Lung (tissue), 12 donors: ENCODE measurements around the gene HTN3. TPM values are rescaled to one million over a fixed set of nuclear protein-coding genes. Genes with fewer than 3 reads are reported as not detected.
"Not testable (repeated sequence)": the region's sequence is repeated elsewhere in the genome, so short reads cannot be mapped to it uniquely, and the experiment has no call there.

Source experiments
- ATAC-seq: fragments of 200-7000 bp; cut with Tn5 transposase; one replicate; pipeline ENCODE4 v1.9.1; 2020; ENCODE audit warnings: moderate number of reproducible peaks; ENCODE audit not compliant: insufficient read depth, low FRiP score
- DNase-seq, 3 donors: peaks; one replicate each; pipeline ENCODE4 v3.0.0-alpha.2; 2013 to 2017
- H3K27ac ChIP-seq, 2 donors: one replicate each; pipeline ENCODE4 v1.5.1; 2013; ENCODE audit warnings: mild to moderate bottlenecking in 2 of 2, moderate library complexity in 2 of 2, control low read depth in 1 of 2, inconsistent platforms in 1 of 2, low read depth in 1 of 2, low read length in 1 of 2
- H3K27me3 ChIP-seq, 3 donors: one replicate each; pipeline ENCODE4 v1.5.1; 2013; ENCODE audit warnings: low read length in 2 of 3; ENCODE audit not compliant: control insufficient read depth in 3 of 3, insufficient read depth in 3 of 3
- H3K36me3 ChIP-seq, 4 donors: one replicate each; pipeline ENCODE4 v1.5.1; 2013; ENCODE audit warnings: low read length in 4 of 4, mild to moderate bottlenecking in 1 of 4, moderate library complexity in 1 of 4; ENCODE audit not compliant: control insufficient read depth in 4 of 4, insufficient read depth in 4 of 4
- H3K4me1 ChIP-seq, 5 donors: one replicate each; pipeline ENCODE4 v1.5.1; 2013; ENCODE audit warnings: low read length in 5 of 5, mild to moderate bottlenecking in 2 of 5, moderate library complexity in 1 of 5; ENCODE audit not compliant: control insufficient read depth in 5 of 5, insufficient read depth in 5 of 5
- H3K4me3 ChIP-seq: one replicate; pipeline ENCODE4 v1.5.1; 2013; ENCODE audit warnings: mild to moderate bottlenecking, control low read depth, moderate library complexity
- H3K9ac ChIP-seq, 2 donors: one replicate each; pipeline ENCODE4 v1.5.1; 2013; ENCODE audit warnings: low read length in 2 of 2, control low read depth in 1 of 2; ENCODE audit not compliant: insufficient read depth in 1 of 2
- H3K9me3 ChIP-seq, 4 donors: one replicate each; pipeline ENCODE4 v1.5.1; 2013; ENCODE audit warnings: low read length in 3 of 4, mild to moderate bottlenecking in 1 of 4, moderate library complexity in 1 of 4; ENCODE audit not compliant: control insufficient read depth in 4 of 4, insufficient read depth in 3 of 4
- CTCF ChIP-seq: IDR thresholded peaks from 2 replicates; pipeline ENCODE4 v1.5.1; 2012; ENCODE audit warnings: mild to moderate bottlenecking; ENCODE audit errors: control extremely low read depth, extremely low read depth
- WGBS, 2 donors: extraction: QIAGEN DNeasy Blood & Tissue Kit; methylation state at CpG; one replicate each; pipeline ENCODE4 v1.1.7; 2013; 5-methylcytosine and 5-hydroxymethylcytosine counted together
- polyA plus RNA-seq, 2 donors: library from polyadenylated mRNA; stranded (reverse); fragments of 200-250 nt; gene quantifications; one replicate each; pipeline ENCODE4 v1.2.1, GENCODE V29; 2013
- total RNA-seq, 2 donors: library from RNA; depleted of rRNA in 1 of 2; stranded (reverse); fragments of >200 nt in 1 of 2; gene quantifications; one replicate each; pipeline ENCODE4 v1.2.1, GENCODE V29; 2014 to 2021
- donor health status: control.
- donor health status: control.
- donor health status: Bipolar disorder and iron deficiency.
- donor health status: healthy.
- donor health status: DM: yes; HTN: yes; CAD: no.

HTN3 gene
- total and polyA plus RNA-seq, 4 donors, result not detected

DNA sequence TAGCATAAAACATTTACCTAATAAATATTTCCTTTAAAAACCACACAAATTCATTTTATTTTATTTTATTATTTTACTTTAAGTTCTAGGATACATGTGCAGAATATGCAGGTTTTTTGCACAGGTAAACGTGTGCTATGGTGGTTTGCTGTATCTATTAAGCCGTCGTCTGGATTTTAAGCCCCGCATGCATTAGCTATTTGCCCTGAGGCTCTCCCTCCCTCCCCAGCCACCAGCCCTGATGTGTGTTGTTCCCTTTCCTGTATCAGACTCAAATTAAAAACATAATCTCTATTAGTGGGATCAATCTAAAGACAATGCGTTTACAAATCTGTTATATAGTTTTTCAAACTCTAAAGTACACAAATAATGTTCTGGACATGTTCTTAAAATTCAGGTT is 1.2 kb upstream of the HTN3 start:
- WGBS, 2 donors, result 84 to 88% methylated on average over 5 of the region's 5 CpGs
- no peak for DNase-seq
- Histone ChIP-seq H3K27ac (no peak overlapping the region), H3K9ac (no peak overlapping the region), H3K9me3 (no peaks in the 10 kb centered on the region), H3K27me3 (no peaks in the 10 kb centered on the region), H3K4me1 (no peaks in the 10 kb centered on the region), H3K4me3 (no peak overlapping the region), H3K36me3 (no peaks in the 10 kb centered on the region)
- no peak for TF ChIP-seq CTCF
- ATAC-seq, result no peak

- H3K9ac ChIP-seq, DNase-seq, H3K9me3 ChIP-seq, H3K36me3 ChIP-seq, H3K4me3 ChIP-seq, H3K4me1 ChIP-seq, ATAC-seq, H3K27ac ChIP-seq, H3K27me3 ChIP-seq: not testable (repeated sequence)
- 88 to 90% methylated on average over 18 of the region's 18 CpGs for WGBS, 2 donors
Observed at GRCh38 chr4:70037559-70037958, 9.3 kb downstream of the HTN3 start.

DNA sequence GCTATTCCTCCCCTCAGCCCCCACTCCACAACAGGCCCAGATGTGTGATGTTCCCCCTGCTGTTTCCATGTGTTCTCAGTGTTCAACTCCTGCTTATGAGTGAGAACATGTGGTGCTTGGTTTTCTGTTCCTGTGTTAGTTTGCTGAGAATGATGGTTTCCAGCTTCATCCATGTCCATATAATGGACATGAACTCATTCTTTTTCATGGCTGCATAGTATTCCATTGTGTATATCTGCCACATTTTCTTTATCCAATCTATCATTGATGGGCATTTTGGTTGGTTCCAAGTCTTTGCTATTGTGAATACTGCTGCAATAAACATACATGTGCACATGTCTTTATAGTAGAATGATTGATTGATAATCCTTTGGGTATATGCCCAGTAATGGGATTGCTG is 11.7 kb downstream of the HTN3 start:
- not testable (repeated sequence) for H3K9ac ChIP-seq, H3K4me3 ChIP-seq, H3K9me3 ChIP-seq, H3K27ac ChIP-seq, H3K27me3 ChIP-seq, ATAC-seq, H3K4me1 ChIP-seq, H3K36me3 ChIP-seq, DNase-seq

DNA sequence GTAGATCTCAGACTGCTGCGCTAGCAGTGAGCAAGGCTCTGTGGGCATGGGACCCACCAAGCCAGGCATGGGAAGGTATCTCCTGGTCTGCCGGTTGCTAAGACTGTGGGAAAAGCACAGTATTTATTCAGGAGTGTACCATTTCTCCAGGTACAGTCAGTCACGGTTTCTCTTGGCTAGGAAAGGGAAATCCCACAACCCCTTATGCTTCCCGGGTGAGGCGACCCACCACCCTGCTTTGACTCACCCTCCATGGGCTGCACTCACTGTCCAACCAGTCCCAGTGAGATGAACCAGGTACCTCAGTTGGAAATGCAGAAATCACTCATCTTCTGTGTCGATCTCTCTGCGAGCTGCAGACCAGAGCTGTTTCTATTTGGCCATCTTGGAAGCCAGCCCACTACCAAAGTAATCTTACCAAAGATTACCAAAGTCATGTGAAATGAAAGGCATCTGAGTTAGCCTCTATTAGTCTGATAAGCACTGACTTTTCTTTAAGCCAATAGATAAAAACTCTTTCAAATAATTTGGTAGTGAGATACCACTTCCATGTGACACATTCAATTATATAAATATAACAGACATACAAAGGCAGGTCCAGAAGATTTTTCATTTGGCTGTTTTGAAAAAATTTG is 13.5 kb downstream of the HTN3 start:
- Histone ChIP-seq H3K4me3 (no peak overlapping the region), H3K4me1 (no peaks in the 10 kb centered on the region), H3K9ac (no peak overlapping the region), H3K36me3 (no peaks in the 10 kb centered on the region), H3K27me3 (no peaks in the 10 kb centered on the region), H3K9me3 (peaks cover 0 to 8% (median 1%) of the 10 kb centered on the region in 4 donors), H3K27ac (no peak overlapping the region)
- TF ChIP-seq CTCF, result no peak
- WGBS, 2 donors, result 79 to 91% methylated on average over 7 of the region's 7 CpGs
- ATAC-seq (no peak), DNase-seq (no peak)

- H3K36me3 ChIP-seq, H3K4me1 ChIP-seq, H3K27ac ChIP-seq, DNase-seq, H3K27me3 ChIP-seq, ATAC-seq, H3K4me3 ChIP-seq, H3K9me3 ChIP-seq, H3K9ac ChIP-seq: not testable (repeated sequence)
- WGBS, 2 donors, result 78 to 81% methylated on average over 4 to 5 of the region's 6 CpGs
Observed at GRCh38 chr4:70050138-70050537, 21.9 kb downstream of the HTN3 start, which contains the start of gene HTN1. Gene HTN1 (plus strand): TSS chr4:70050438. CDS start chr4:70053077, 2,639 bp downstream.

- not testable (repeated sequence) for H3K27ac ChIP-seq, H3K36me3 ChIP-seq, H3K9me3 ChIP-seq, H3K27me3 ChIP-seq, H3K9ac ChIP-seq, ATAC-seq, DNase-seq, H3K4me3 ChIP-seq, H3K4me1 ChIP-seq
- 73 to 79% methylated on average over 1 of the region's 1 CpG for WGBS, 2 donors
Observed at GRCh38 chr4:70056534-70056933, 28.3 kb downstream of the HTN3 start.
